Measurements from ENCODE around the gene ARFGEF2. TPM values are rescaled to one million over a fixed set of nuclear protein-coding genes. Genes with fewer than 3 reads are reported as not detected.
"Not testable (repeated sequence)": the region's sequence is repeated elsewhere in the genome, so short reads cannot be mapped to it uniquely, and the experiment has no call there.

The ARFGEF2 gene
- total RNA-seq, 1 donor from 2014 or later: 22.6 TPM

DNA sequence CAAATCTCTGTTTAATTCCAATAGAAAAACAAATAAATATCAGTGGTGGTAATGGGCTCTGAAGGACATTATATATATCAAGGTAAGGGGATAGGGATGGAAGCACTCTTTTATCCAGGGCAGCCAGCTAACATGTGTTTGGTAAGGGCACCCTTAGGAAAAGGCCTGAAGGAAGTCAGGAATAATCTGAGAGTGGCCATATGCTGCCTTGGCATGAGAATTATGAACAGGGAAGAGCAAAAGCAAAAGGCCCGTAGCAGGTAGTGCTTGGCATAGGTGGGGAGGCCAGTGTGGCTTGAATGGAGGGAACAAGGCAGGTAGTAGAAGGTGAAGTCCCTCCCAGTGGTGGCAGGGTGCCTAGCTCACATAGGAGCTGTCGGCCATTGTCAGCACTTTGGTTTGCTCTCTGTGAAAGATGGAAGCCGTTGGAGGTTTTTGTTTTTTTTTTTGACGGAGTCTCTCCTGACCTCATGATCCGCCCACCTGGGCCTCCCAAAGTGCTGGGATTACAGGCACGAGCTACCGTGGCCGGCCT is 85.0 kb downstream of the ARFGEF2 start:
- no peak for ATAC-seq

DNA sequence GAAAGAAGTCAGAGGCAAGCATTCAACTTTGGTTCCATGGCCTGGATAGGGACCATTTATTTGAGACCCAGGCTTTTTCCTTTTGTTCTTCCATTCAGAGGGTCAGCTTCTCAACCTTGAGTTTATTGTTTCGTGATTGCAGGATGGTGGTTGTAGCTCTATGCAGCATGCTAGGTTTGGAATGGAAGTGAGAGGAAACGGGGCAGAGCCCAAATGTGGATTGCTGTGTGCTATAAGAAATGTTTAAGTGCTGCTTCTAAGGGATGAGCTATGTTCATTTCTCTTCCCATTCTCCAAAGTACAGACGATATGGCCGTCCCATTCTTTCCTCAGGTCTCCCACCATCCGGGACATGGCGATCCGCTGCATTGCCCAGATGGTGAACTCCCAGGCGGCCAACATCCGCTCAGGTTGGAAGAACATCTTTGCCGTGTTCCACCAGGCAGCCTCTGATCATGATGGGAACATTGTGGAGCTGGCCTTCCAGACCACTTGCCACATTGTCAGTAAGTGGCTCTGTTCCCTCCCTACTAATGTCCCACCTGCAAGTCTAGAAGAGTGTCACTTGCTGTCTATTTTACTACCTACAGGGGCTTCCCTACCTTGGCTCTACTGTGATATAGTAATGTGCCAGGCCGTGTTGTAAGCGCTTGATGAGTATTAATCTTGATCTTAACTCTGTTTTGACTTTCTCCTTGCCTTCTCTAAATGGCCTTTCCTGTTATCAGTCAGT is 88.6 kb downstream of the ARFGEF2 start:
- no peak for ATAC-seq

GRCh38 chr20:49024220-49024619 is 102.7 kb downstream of the ARFGEF2 start:
- ATAC-seq: no peak

DNA sequence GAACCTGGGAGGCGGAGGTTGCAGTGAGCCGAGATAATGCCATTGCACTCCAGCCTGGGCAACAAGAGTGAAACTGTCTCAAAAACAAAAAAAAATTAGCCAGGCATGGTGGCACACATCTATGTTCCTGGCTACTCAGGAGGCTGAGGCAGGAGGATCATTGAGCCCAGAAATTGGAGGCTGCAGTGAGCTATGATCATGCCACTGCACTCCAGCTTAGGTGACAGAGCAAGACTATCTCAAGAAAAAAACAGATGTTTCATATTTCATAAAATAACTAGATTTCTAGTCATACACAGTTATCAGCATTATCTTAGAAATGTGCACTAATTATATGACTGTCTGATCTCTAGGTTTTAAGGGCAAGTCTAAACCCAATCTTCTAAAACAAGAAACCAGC is 106.7 kb downstream of the ARFGEF2 start:
- not testable (repeated sequence) for ATAC-seq

DNA sequence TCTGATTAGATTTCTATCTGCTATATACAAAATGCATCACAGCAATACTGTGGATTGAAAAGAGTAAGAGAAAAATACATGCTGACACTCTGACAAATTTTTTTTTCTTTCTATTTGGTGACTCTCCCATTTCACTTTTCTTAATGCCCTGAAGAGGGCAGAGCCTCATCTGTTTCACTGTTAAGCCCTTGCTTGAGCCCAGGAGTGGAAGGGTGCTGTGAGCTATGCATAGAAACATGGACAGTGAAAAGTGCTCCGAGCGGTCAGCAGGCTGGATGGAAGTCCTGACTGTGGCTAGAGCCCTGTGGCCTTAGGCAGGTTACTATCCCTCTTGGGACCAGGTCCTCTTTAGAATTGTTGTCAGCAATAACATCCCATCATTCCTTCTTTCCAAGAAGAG is 107.2 kb downstream of the ARFGEF2 start:
- no peak for ATAC-seq

- ATAC-seq: no peak
Observed at GRCh38 chr20:49029203-49029602, 107.7 kb downstream of the ARFGEF2 start.

DNA sequence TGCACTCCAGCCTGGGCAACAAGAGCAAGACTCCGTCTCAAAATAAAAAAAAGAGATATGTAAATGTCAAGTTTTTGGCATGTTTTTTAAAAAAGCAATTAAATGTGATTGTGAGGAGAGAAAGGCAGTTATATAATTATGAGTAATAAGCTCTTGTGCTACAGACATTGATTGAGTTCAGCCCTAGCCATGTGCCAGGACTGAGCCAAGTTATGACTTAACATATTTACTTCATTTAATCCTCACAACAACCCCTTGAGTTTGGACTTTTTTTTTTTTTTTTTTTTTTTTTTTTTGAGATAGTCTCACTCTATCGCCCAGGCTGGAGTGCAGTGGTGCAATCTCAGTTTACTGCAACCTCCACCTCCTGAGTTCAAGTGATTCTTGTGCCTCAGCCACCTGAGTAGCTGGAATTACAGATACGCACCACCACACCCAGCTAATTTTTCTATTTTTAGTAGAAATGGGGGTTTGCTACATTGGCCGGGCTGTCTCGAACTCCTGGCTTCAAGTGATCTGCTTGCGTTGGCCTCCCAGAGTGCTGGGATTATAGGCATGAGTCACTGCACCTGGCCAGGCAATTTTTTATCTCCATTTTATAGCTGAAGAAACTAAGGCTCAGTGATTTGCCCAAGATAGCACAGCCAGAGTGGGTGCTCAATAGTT is 109.6 kb downstream of the ARFGEF2 start:
- ATAC-seq: no peak

DNA sequence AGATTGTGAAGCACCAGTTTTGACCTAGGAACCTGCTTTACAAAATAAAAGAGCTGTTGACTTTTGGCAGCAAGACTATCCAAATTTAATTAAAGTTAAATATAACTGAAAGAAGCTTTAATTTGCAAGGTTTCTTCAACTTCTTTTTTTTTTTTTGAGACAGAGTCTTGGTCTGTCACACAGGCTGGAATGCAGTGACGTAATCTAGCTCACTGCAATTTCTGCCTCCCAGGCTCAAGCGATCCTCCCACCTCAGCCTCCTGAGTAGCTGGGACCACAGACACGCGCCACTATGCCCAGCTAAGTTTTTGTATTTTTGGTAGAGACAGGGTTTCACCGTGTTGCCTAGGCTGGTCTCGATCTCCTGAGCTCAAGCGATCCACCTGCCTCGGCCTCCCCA is 110.9 kb downstream of the ARFGEF2 start:
- no peak for ATAC-seq

GRCh38 chr20:49034070-49034732 is 112.7 kb downstream of the ARFGEF2 start:
- ATAC-seq: no peak

DNA sequence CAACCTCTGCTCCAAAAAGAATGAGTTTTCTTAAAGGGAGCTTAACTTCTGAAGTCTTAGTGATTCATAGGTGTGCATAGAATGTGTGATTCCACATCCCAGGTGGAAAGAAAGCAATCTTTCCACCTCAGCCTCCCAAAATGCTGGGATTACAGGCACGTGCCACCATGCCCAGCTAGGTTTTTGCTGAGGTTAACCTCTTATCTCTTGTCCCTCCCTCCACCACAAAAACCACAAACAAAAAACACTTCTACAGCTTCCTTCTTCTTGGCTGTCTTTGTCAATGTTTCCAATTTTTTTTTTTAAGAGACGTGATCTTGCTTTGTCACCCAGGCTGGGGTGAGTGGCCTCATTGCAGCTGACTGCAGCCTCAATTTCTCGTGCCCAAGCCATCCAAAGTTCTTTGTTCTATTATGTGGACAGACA is 116.5 kb downstream of the ARFGEF2 start:
- ATAC-seq: no peak

GRCh38 chr20:49039854-49040253 is 118.3 kb downstream of the ARFGEF2 start:
- no peak for ATAC-seq

- ATAC-seq: peak; percentile 16
Observed at GRCh38 chr20:49043000-49043399, 121.5 kb downstream of the ARFGEF2 start.

GRCh38 chr20:49045440-49046086 is 124.1 kb downstream of the ARFGEF2 start:
- no peak for ATAC-seq

GRCh38 chr20:49046087-49046900 is 124.8 kb downstream of the ARFGEF2 start, which contains the start of gene CSE1L:
Gene CSE1L, plus strand, starts transcription at chr20:49046312. Its CDS starts 12,152 bp downstream, at chr20:49058464.
- peak; percentile 96 for ATAC-seq

GRCh38 chr20:49052334-49052733 is 130.8 kb downstream of the ARFGEF2 start:
- no peak for ATAC-seq

GRCh38 chr20:49054056-49054643 is 132.6 kb downstream of the ARFGEF2 start:
- ATAC-seq: no peak

DNA sequence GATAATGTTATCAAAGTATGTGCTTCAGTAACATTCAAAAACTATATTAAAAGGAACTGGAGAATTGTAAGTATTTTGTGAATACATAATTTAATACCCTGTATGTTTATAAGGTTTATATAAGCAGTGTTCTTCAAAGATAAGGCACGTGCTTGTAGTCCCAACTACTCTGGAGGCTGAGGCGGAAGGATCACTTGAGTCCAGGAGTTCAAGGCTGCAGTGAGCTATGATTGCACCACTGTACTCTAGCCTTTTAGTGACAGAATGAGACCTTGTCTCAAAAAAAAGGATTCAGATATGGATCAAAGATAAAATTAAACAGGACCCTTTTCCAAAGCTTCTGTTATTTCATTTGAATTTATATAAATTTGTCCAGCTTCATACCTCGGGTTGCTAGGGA is 141.8 kb downstream of the ARFGEF2 start:
- ATAC-seq: no peak

GRCh38 chr20:49074521-49074920 is 153.0 kb downstream of the ARFGEF2 start:
- no peak for ATAC-seq

DNA sequence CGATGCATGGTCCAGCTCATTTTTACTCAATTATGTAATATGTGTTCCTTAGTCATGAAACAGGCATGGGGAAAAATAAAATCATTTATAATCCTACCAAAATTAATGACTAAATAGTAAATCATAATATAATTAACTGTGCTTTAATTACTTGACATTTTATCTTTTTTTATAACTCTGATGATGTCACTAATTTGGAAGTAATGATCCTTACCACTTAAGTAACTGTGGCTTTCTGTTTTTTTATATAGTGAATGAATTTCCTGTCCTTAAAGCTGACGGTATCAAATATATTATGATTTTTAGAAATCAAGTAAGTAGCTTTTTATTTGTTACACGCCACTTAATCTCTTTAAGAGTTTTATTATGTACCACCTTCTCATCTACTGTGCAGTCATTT is 156.8 kb downstream of the ARFGEF2 start:
- ATAC-seq: no peak

DNA sequence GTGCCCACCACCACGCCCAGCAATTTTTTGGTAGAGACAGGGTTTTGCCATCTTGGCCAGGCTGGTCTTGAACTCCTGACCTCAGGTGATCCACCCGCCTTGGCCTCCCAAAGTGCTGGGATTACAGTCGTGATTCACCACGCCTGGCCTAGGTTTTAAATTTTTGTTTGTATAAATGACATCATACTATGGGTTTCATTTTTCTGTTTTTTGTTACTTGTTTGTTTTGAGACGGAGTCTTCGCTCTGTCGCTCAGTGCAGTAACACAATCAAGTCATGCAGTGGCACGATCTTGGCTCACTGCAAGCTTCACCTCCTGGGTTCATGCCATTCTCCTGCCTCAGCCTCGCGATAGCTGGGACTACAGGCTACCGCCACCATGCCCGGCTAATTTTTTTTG is 160.8 kb downstream of the ARFGEF2 start:
- ATAC-seq: not testable (repeated sequence)

Data from esophagus mucosa (tissue), 1 donor.